NCI-H69 (cell line): ENCODE results near the gene TOP1.

ENCODE experiments used
- DNase-seq: peaks from one replicate; lab custom pipeline; 2025; lab: John Stamatoyannopoulos, UW

The TOP1 gene

GRCh38 chr20:41058674-41059635 lies 30.3 kb downstream of the TOP1 start:
- DNase-seq: no peak

- DNase-seq: no peak
Measured at GRCh38 chr20:41061155-41061554, 32.5 kb downstream of the TOP1 start.

- no peak for DNase-seq
Measured at GRCh38 chr20:41063442-41063841, 34.8 kb downstream of the TOP1 start.

GRCh38 chr20:41064377-41064776 lies 35.8 kb downstream of the TOP1 start:
- no peak for DNase-seq

- DNase-seq: no peak
Measured at GRCh38 chr20:41065716-41066115, 37.1 kb downstream of the TOP1 start.

GRCh38 chr20:41068806-41069205 lies 40.2 kb downstream of the TOP1 start:
- no peak for DNase-seq

- DNase-seq: peak; percentile 3
Measured at GRCh38 chr20:41072190-41072863, 43.7 kb downstream of the TOP1 start.

GRCh38 chr20:41072915-41073314 lies 44.3 kb downstream of the TOP1 start:
- DNase-seq: no peak

GRCh38 chr20:41074441-41074840 lies 45.8 kb downstream of the TOP1 start:
- DNase-seq: no peak

GRCh38 chr20:41076776-41077175 lies 48.2 kb downstream of the TOP1 start:
- DNase-seq: no peak

- DNase-seq: peak; percentile 5
Measured at GRCh38 chr20:41078329-41078728, 49.7 kb downstream of the TOP1 start.

- DNase-seq: no peak
Measured at GRCh38 chr20:41079066-41079465, 50.4 kb downstream of the TOP1 start.

GRCh38 chr20:41080866-41081265 lies 52.2 kb downstream of the TOP1 start:
- DNase-seq: no peak

GRCh38 chr20:41081276-41081814 lies 52.7 kb downstream of the TOP1 start:
- no peak for DNase-seq

GRCh38 chr20:41082306-41082705 lies 53.7 kb downstream of the TOP1 start:
- DNase-seq: no peak

GRCh38 chr20:41085606-41086005 lies 57.0 kb downstream of the TOP1 start:
- DNase-seq: no peak

GRCh38 chr20:41086402-41087324 lies 58.0 kb downstream of the TOP1 start:
- peak; percentile 93 for DNase-seq

GRCh38 chr20:41087325-41087685 lies 58.7 kb downstream of the TOP1 start:
- no peak for DNase-seq

GRCh38 chr20:41087777-41088176 lies 59.2 kb downstream of the TOP1 start:
- peak; percentile 64 for DNase-seq

- DNase-seq: no peak
Measured at GRCh38 chr20:41089555-41089954, 60.9 kb downstream of the TOP1 start.

GRCh38 chr20:41091927-41092326 lies 63.3 kb downstream of the TOP1 start:
- DNase-seq: no peak
